GM18868 (cell line): ENCODE data around the gene CNN3.
"Not testable (repeated sequence)": the region's sequence is repeated elsewhere in the genome, so short reads cannot be mapped to it uniquely, and the experiment has no call there.

Source experiments
- ATAC-seq: cut with Tn5 transposase; IDR thresholded peaks from one replicate; pipeline ENCODE4 v1.9.1; 2021; ENCODE audit warnings: mild to moderate bottlenecking, moderate library complexity; ENCODE audit not compliant: unreplicated experiment

CNN3 gene

GRCh38 chr1:94949681-94950661 lies 23.1 kb upstream of the CNN3 start:
- ATAC-seq = no peak

DNA sequence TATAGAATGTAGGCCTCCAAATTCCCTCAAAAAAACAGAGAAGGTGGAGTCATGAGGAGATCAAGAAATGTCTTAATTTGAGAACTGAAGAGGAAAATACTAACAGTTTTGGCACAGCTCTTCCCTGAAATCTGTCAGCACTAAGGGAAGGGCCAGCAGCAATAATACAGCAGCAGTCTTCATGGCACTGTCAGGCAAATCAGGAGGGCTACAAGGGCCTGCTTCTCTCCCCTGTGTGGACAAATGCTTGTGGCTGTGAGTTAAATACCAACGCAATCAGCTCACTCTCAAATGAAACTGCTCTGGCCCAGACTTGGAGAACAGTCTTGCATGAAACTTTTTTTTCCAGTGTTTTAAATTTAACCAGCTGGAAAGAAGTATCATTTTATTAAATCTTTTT lies 20.5 kb upstream of the CNN3 start:
- ATAC-seq = no peak

DNA sequence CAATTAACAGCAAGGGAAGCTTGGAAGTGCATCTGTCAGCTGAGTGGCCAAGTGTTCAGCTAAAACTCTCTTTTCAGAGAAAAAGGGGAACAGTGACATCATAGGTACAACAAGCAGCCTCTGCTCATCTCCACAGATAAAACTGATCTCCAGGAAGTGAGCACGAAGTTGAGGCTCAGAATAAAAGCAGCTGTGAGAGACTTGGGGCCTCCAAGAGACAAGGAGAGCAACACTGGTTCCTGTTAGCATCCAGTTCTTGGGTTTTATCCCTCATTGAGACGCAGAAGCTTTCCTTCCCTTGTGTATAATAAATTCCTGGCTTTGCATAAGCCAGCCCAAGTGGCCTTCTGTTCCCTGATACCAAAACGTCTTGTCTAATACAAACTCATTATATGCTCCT lies 20.0 kb upstream of the CNN3 start:
- no peak for ATAC-seq

DNA sequence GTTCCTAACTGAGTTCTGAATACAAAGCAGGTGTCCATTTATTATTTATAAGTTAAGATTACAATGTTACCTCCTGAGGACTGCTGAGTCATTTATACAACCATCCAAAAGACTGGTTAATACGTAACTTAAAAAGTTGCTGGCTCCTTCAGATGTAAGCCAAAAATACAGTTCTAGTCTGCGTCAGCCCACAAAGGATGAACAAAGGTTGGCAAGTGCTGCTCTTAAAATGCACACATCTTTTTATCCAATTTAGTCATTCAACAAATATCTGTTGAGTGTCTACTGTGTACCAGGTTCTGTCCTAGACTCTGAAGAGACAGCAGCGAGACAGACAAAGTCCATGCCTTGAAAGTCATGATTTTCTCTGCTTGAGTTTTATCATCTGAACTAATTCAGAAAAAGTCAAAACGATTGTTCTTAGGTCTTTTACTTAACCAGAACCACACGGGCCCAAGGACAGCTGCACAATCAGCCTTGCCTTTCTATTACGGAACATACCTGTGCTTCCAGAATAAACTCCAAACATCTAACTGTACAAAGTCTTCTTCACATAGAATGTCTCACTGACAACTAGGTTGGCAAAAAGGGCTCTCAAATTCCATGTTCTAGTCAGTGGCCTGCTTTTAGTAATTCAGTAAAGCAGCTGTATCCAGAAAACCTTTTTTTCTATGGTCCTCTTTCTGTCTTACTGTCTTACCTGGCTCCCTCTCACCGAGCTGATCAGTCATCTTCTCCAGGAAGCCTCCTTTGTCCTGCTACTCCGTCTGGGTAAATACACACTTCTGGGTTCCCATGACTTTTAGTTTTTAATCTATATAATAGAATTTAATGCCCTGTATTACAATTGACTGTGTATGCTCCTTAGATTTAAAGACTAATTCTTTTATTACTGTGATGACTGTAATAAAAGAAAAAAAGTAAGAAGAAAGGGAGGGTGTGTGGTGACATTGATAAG lies 15.5 kb upstream of the CNN3 start:
- ATAC-seq = no peak

GRCh38 chr1:94941480-94941879 lies 14.6 kb upstream of the CNN3 start:
- not testable (repeated sequence) for ATAC-seq

DNA sequence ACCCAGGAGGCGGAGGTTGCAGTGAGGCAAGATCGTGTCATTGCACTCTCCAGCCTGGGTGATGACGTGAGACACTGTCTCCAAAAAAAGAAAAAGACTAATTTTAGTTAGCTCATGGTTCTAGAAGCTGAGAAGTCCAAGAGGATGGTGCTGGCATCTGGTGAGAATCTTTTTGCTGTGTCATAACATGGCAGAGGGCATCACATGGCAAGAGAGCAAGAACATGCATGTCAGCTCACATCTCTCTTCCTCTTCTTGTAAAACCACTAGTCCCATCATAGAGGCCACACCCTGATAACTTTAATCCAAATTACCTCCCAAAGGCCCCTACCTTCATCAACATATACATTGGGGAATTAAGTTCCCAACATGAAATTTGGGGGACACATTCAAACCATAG lies 13.8 kb upstream of the CNN3 start:
- no peak for ATAC-seq

DNA sequence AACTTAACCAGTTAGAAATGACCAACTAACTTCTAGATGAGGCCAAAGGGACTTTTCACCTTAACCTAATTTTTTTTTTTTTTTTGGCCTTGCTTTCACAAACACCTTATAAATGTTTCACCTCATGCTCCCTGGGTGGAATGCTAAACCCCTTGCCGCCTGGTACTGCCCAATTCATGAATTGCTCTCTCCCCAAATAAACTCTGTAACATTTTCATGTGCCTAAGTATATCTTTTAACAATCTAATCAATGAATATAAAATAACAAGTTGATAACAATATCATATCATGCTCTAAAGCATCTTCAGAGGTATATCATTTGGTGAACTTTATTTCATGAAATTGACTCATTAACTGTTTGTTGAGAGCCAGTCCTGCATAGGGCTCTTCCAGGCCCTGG lies 10.9 kb upstream of the CNN3 start:
- no peak for ATAC-seq

DNA sequence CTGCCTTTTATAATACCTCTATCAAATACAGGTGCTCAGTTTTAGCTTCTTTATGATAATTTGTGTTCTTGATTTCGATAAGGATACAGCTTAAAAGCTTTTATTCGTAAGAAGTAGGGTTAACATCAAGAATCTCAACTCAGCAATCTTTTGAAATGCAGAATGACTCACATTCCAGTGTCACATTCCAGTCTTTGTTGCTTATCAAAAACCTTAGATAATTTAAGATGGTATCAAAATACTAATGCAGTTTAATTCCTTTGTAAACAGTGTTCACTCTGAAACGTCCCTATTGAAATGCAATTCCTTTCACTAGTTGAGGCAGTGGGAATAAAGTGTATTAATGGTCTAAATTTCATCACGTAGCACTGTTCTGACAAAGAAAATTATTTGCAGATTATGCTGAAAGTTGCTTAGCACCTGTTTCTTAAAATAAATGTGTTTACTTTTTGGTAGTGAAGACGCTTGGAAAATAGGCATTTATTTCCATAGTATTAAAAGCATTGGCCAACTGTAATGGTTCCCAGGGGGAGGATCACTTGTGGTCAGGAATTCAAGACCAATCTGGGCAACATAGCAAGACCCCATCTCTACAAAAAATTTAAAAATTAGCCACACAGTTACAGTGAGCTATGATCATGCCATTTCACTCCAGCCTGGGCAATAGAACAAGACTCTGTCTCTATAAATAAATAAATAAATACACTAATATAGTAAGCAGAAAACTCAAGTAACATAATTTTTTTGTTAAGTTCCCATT lies 10.1 kb upstream of the CNN3 start:
- no peak for ATAC-seq

- no peak for ATAC-seq
These were observed 8.6 kb upstream of the CNN3 start for GRCh38 chr1:94935476-94935875.

DNA sequence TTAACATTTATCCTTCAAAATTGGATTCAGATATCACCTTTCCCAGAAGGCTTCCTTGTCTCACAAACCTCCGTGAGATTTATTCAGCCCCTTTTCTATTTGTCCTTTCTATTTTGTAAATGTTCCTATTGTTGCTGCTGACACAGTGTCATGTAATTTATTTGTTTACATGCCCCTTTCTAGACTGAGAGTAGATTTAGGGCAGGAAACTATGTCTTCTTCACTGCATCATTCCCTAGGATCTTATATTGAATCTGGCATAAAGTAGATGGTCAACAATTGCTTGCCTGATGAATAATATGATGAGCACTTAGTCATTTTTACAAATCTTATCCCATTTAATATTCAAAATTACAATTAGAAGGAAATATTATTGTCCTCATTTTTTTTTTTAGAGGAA lies 8.1 kb upstream of the CNN3 start:
- ATAC-seq = no peak

DNA sequence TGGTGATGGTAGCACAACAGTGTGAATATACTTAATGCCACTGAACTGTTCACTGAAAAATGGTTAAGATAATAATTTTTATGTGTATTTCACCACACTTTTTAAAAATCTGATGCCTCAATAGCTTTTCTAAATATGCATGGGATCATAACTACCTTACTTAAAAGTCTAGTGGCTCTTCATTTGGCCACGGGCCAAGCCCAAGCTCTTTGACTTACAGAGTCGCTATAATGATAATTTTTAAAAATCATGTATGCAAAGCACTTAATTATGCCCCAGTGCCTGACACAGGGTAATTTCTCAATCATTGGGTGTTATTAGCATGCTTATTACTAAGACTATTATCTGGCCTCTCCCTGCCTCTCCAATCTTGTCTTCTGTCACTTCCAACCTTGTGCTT lies 7.6 kb upstream of the CNN3 start:
- ATAC-seq = no peak

DNA sequence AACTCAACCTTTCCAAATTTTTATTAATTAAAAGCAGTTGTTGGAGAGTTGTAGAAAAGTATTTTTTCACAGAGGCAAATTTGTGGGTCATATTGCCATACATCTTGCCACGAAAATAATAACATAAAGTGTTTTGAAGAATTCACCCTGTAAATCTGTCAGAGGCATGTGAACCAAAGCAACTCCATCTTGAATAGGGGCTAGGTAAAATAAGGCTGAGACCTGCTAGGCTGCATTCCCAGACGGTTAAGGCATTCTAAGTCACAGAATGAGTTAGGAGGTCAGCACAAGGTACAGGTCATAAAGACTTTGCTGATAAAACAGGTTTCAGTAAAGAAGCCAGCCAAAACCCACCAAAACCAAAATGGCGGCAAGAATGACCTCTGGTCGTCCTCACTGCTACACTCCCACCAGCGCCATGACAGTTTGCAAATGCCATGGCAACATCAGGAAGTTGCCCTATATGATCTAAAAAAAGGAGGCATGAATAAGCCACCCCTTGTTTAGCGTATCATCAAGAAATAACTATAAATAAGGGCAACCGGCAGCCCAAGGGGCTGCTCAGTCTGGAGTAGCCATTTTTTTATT lies 4.4 kb upstream of the CNN3 start:
- ATAC-seq = no peak

- no peak for ATAC-seq
These were observed 2.7 kb upstream of the CNN3 start for GRCh38 chr1:94929351-94930217.

DNA sequence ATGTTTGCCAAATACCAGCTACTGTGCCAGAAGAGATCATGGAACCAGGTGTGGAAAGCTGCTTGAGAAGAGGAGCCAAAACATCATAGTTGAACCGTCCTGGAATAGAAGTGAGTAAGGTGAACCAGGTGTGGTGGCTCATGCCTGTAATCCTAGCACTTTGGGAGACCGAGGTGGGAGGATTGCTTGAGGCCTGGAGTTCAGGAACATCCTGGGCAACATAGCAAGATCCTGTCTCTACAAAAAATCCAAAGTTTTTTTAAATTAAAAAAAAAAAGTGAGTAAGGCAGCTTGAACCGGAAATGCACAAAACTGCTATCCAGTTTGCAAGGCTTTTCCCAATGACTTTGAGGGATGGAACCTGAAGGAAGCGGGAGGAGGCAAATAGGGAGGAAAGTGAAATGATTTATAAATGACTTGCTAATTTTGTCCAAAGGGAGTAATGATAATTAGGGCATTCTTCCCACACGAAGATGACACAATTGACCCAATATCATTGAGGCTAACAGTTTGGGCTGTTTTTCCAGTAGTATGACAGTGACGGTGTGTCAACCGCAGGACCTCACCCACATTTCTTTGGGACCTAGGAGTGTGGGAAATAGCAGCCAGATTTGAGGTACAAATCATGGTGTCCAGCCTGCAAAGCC lies 1.5 kb upstream of the CNN3 start:
- no peak for ATAC-seq

GRCh38 chr1:94927405-94928175 lies 680 bp upstream of the CNN3 start:
- peak; percentile 20 for ATAC-seq

DNA sequence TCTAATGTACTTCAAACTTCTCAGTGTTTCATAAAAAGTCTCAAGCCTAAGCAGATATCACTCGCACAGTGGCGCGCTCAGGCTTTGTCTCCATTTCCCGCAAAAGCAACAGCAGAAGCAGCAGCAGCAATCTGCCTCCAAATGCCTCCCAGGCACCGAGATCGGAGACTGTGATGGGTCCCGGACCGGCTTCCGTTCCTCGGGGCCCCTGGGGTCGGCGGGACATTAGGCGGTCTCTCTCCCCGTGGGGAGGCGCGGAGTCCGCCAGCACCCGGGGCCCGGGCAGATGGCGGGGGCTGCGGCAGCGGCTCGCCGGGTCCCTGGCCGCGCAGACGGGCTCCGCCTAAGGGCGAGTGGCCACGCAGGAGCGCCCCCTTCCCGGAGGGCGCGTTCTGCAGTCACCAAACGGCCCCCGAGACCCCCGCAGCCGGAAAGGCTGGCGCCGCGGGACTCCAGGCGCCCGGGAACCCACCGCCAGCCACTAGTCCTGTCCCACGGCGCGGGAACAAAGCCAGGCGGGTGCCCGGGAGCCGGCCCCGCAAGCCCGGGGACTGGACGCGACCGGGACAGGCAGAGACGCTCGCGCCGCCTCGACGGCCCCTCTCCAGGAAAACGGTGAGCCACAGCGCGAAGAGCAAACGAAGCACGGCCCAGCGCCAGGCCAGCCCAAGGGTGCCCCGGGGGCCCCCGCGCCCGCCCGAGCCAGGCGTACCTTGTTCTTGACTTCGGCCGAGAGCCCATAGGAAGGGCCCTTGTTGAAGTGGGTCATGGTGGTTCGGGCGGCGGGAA lies 590 bp downstream of the CNN3 start:
- peak; percentile 25 for ATAC-seq

DNA sequence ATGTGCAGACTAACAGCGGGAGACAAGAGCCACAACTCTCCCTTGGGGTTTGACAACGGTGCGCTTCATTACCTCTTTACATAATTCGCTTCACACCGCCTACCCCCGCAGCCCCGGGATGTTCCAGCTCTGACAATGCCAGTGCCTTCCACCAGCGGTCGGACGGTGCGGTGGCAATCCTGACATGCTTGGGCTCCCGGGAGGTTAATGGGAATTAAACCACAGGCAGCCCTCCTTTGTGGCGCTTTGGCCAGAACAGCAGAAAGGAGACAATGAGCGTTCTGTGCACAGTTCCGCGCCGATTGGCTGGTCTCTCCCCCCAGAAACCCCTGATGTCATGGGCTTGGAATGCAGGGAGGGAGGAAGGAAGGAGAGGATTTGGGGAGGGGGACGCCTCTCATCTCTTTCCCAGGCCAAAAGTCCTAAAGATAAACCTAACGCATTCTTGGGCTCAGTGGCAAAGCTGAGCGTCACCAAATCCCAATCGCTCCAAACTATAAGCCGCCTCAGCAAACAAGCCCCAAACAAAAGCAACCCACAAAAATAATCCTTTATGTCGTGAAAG lies 1.3 kb downstream of the CNN3 start:
- peak; percentile 30 for ATAC-seq
